ENCODE results near the gene TUBA8. TPM values are rescaled to one million over a fixed set of nuclear protein-coding genes. Genes with fewer than 3 reads are reported as not detected.
"Not testable (repeated sequence)": the region's sequence is repeated elsewhere in the genome, so short reads cannot be mapped to it uniquely, and the experiment has no call there.

TUBA8 gene
- total and polyA plus RNA-seq, 9 donors: 0.92 to 4.2 (median 1.9) TPM; not detected in 1

GRCh38 chr22:18146389-18146753 is 35.8 kb downstream of the TUBA8 start:
- 75 to 83% (median 82%) methylated on average over 3 of the region's 3 CpGs for WGBS, 3 donors
- Histone ChIP-seq H3K4me3 (no peak overlapping the region), H3K36me3 (no peaks in the 10 kb centered on the region), H3K9me3 (no peaks in the 10 kb centered on the region), H3K27me3 (no peaks in the 10 kb centered on the region), H3K27ac (no peak overlapping the region), H3K4me1 (ENCODE audit: insufficient read depth) (peaks cover 3% of the 10 kb centered on the region)
- no peak for DNase-seq
- intact Hi-C loops (cut with DNase I): no loop called here
- no peak for TF ChIP-seq POLR2A (IDR thresholded peaks at IDR 0.05)
- no peak for TF ChIP-seq EP300 (IDR thresholded peaks at IDR 0.05)
- TF ChIP-seq CTCF (IDR thresholded peaks at IDR 0.05): no peak

GRCh38 chr22:18147791-18148190 is 37.2 kb downstream of the TUBA8 start:
- 95 to 96% (median 96%) methylated on average over 5 of the region's 5 CpGs for WGBS, 3 donors
- intact Hi-C loops (cut with DNase I): no loop called here
- Histone ChIP-seq H3K4me1 (ENCODE audit: insufficient read depth) (peaks cover 3% of the 10 kb centered on the region), H3K27me3 (no peaks in the 10 kb centered on the region), H3K27ac (no peak overlapping the region), H3K36me3 (no peaks in the 10 kb centered on the region), H3K4me3 (no peak overlapping the region), H3K9me3 (no peaks in the 10 kb centered on the region)
- DNase-seq: no peak
- no peak for TF ChIP-seq EP300 (IDR thresholded peaks at IDR 0.05)

GRCh38 chr22:18148293-18148965 is 37.8 kb downstream of the TUBA8 start:
- H3K4me1 ChIP-seq (ENCODE audit: insufficient read depth): peaks cover 3% of the 10 kb centered on the region
- intact Hi-C loops (cut with DNase I): no loop called here
- DNase-seq: no peak
- TF ChIP-seq EP300 (IDR thresholded peaks at IDR 0.05) (no peak), POLR2A (IDR thresholded peaks at IDR 0.05) (no peak), CTCF (IDR thresholded peaks at IDR 0.05) (no peak)
- no peaks in the 10 kb centered on the region for H3K9me3 ChIP-seq
- no peak overlapping the region for H3K4me3 ChIP-seq
- no peak overlapping the region for H3K27ac ChIP-seq
- no peaks in the 10 kb centered on the region for H3K27me3 ChIP-seq
- 89 to 95% (median 90%) methylated on average over 17 of the region's 17 CpGs for WGBS, 3 donors
- H3K36me3 ChIP-seq: no peaks in the 10 kb centered on the region

- Histone ChIP-seq H3K27ac (no peak overlapping the region), H3K4me1 (ENCODE audit: insufficient read depth) (peaks cover 3% of the 10 kb centered on the region), H3K4me3 (no peak overlapping the region), H3K27me3 (no peaks in the 10 kb centered on the region), H3K36me3 (no peaks in the 10 kb centered on the region), H3K9me3 (no peaks in the 10 kb centered on the region)
- intact Hi-C loops (cut with DNase I): no loop called here
- 91 to 94% (median 92%) methylated on average over 8 of the region's 8 CpGs for WGBS, 3 donors
- no peak for DNase-seq
- TF ChIP-seq POLR2A (IDR thresholded peaks at IDR 0.05) (no peak), EP300 (IDR thresholded peaks at IDR 0.05) (no peak), CTCF (IDR thresholded peaks at IDR 0.05) (no peak)
Measured at GRCh38 chr22:18152519-18152918, 41.9 kb downstream of the TUBA8 start.

- Histone ChIP-seq H3K27me3 (no peaks in the 10 kb centered on the region), H3K4me1 (ENCODE audit: insufficient read depth) (peaks cover 3% of the 10 kb centered on the region), H3K36me3 (no peaks in the 10 kb centered on the region), H3K4me3 (no peak overlapping the region), H3K27ac (no peak overlapping the region), H3K9me3 (no peaks in the 10 kb centered on the region)
- intact Hi-C loops (cut with DNase I): no loop called here
- 97 to 99% (median 97%) methylated on average over 5 to 8 of the region's 8 CpGs for WGBS, 3 donors
- no peak for TF ChIP-seq POLR2A (IDR thresholded peaks at IDR 0.05)
- no peak for DNase-seq
Measured at GRCh38 chr22:18154821-18155390, 44.3 kb downstream of the TUBA8 start.

- H3K36me3 ChIP-seq; H3K27me3 ChIP-seq; intact Hi-C loops (cut with DNase I); H3K27ac ChIP-seq; DNase-seq; H3K4me1 ChIP-seq (ENCODE audit: insufficient read depth); H3K9me3 ChIP-seq; H3K4me3 ChIP-seq: not testable (repeated sequence)
- 97 to 98% (median 97%) methylated on average over 32 to 34 of the region's 34 CpGs for WGBS, 3 donors
Measured at GRCh38 chr22:18155546-18155945, 44.9 kb downstream of the TUBA8 start.

Measured in ovary (tissue), 9 donors.